Fibroblast of pulmonary artery (primary cell): Measurements from ENCODE around the gene DHX30.

Experiments used
- DNase-seq: peaks from one replicate; pipeline ENCODE4 v3.0.0-alpha.2; 2010; ENCODE audit warnings: low read depth
- H3K4me3 ChIP-seq: replicated peaks from 2 replicates; pipeline ENCODE4 v1.5.1; 2011; ENCODE audit warnings: low read depth, mild to moderate bottlenecking, control low read depth, low read length, moderate library complexity
- CTCF ChIP-seq: IDR thresholded peaks from 2 replicates; pipeline ENCODE4 v1.5.1; 2011; ENCODE audit warnings: mild to moderate bottlenecking, control low read depth, low read length, inconsistent platforms; ENCODE audit errors: missing control alignments

DHX30 gene

GRCh38 chr3:47854720-47855455, 52.0 kb downstream of the DHX30 start:
- H3K4me3 ChIP-seq, result no peak overlapping the region
- TF ChIP-seq CTCF, result no peak
- DNase-seq, result no peak

GRCh38 chr3:47855461-47856383, 52.8 kb downstream of the DHX30 start:
- TF ChIP-seq CTCF, result no peak
- DNase-seq, result no peak
- no peak overlapping the region for H3K4me3 ChIP-seq

GRCh38 chr3:47856669-47857068, 53.7 kb downstream of the DHX30 start:
- DNase-seq, result no peak
- no peak for TF ChIP-seq CTCF
- H3K4me3 ChIP-seq, result no peak overlapping the region

- DNase-seq, result no peak
- H3K4me3 ChIP-seq, result no peak overlapping the region
- no peak for TF ChIP-seq CTCF
These were observed 54.2 kb downstream of the DHX30 start for GRCh38 chr3:47857151-47857550.

GRCh38 chr3:47859956-47860605, 57.1 kb downstream of the DHX30 start:
- no peak overlapping the region for H3K4me3 ChIP-seq
- DNase-seq, result no peak
- TF ChIP-seq CTCF, result no peak

GRCh38 chr3:47863391-47864128, 60.6 kb downstream of the DHX30 start:
- DNase-seq, result no peak
- H3K4me3 ChIP-seq, result no peak overlapping the region
- no peak for TF ChIP-seq CTCF
